ENCODE measurements around the gene PHOX2A.

PHOX2A gene

DNA sequence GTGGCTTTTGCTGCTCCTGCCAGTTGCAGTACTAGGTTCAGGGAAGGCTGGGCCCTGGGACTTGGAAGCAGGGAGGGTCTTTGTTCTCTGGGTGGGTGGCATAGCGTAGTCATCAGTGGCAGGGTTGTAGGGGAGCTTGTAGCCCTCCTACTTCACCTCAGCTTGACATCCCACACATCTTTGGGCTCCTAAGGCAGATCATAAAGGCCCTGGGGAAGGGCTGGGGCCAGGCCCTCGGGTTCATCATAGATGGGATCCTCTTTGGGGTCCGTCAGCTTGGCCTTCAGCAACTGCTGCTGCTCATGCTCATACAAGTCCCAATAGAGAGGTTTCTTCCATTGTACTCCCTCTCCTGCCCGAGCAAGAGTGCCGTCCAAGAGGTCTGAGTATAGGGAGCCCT is 6.0 kb upstream of the PHOX2A start:
- no peaks in the 10 kb centered on the region for H3F3A ChIP-seq (ENCODE audit: low read depth)
- no peaks in the 10 kb centered on the region for H3K9me3 ChIP-seq (ENCODE audit: insufficient read depth, low read depth, low read length)
- H3K9me2 ChIP-seq (replicated peaks; ENCODE audit: low read depth, low read length): no peaks in the 10 kb centered on the region
- peaks cover 4% of the 10 kb centered on the region for H3K4me1 ChIP-seq (ENCODE audit: insufficient read depth, low read length, poor library complexity, severe bottlenecking)
- no peak overlapping the region for H3K4me2 ChIP-seq (ENCODE audit: low read depth, low read length, poor library complexity, severe bottlenecking)
- TF ChIP-seq EZH2phosphoT487 (IDR thresholded peaks at IDR 0.05; ENCODE audit: borderline replicate concordance): no peak
- TF ChIP-seq, protein P1, sequence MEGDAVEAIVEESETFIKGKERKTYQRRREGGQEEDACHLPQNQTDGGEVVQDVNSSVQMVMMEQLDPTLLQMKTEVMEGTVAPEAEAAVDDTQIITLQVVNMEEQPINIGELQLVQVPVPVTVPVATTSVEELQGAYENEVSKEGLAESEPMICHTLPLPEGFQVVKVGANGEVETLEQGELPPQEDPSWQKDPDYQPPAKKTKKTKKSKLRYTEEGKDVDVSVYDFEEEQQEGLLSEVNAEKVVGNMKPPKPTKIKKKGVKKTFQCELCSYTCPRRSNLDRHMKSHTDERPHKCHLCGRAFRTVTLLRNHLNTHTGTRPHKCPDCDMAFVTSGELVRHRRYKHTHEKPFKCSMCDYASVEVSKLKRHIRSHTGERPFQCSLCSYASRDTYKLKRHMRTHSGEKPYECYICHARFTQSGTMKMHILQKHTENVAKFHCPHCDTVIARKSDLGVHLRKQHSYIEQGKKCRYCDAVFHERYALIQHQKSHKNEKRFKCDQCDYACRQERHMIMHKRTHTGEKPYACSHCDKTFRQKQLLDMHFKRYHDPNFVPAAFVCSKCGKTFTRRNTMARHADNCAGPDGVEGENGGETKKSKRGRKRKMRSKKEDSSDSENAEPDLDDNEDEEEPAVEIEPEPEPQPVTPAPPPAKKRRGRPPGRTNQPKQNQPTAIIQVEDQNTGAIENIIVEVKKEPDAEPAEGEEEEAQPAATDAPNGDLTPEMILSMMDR (conservative IDR thresholded peaks at IDR 0.05; ENCODE audit: low read length): no peak
- no peak overlapping the region for H3K4me3 ChIP-seq (ENCODE audit: low read length, poor library complexity, severe bottlenecking)
- H3K79me2 ChIP-seq (ENCODE audit: insufficient read depth, low read length): no peaks in the 10 kb centered on the region
- no peaks in the 10 kb centered on the region for H4K20me1 ChIP-seq (ENCODE audit: insufficient read depth, low read length, poor library complexity, severe bottlenecking)
- no peaks in the 10 kb centered on the region for H3K27me3 ChIP-seq (ENCODE audit: insufficient read depth, low read length, poor library complexity, severe bottlenecking)
- no peaks in the 10 kb centered on the region for H3K36me3 ChIP-seq (ENCODE audit: insufficient read depth, low read length)
- H3K9ac ChIP-seq (ENCODE audit: low read depth, low read length, poor library complexity, severe bottlenecking): no peak overlapping the region
- no peak overlapping the region for H2AFZ ChIP-seq (ENCODE audit: low read length)

DNA sequence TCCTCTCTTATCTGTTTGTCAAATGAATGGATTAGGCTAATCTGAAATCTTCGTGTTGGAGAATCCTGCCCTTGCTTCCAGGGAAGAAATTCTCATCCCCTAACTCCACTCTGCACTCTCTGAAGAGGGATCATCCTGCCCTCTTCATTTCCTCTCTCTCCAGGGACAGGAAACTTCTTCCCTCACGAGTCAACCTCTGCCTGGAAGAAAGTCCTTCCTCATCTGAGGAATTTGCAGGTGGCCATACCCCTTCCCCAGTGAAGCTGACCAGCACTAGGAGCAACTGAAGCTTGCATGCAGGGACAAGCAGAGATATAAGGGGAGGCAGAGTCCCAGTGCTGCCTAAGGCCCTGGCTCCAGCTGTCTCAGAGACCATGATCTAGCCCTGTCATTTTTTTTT is 3.6 kb upstream of the PHOX2A start:
- Histone ChIP-seq H3K4me3 (ENCODE audit: low read length, poor library complexity, severe bottlenecking) (no peak overlapping the region), H3K9me3 (ENCODE audit: insufficient read depth, low read depth, low read length) (no peaks in the 10 kb centered on the region), H2AFZ (ENCODE audit: low read length) (no peak overlapping the region), H3K4me1 (ENCODE audit: insufficient read depth, low read length, poor library complexity, severe bottlenecking) (no peaks in the 10 kb centered on the region), H3K9ac (ENCODE audit: low read depth, low read length, poor library complexity, severe bottlenecking) (no peak overlapping the region), H3K36me3 (ENCODE audit: insufficient read depth, low read length) (no peaks in the 10 kb centered on the region), H3K27me3 (ENCODE audit: insufficient read depth, low read length, poor library complexity, severe bottlenecking) (no peaks in the 10 kb centered on the region), H3F3A (ENCODE audit: low read depth) (no peaks in the 10 kb centered on the region), H3K9me2 (replicated peaks; ENCODE audit: low read depth, low read length) (no peaks in the 10 kb centered on the region), H4K20me1 (ENCODE audit: insufficient read depth, low read length, poor library complexity, severe bottlenecking) (no peaks in the 10 kb centered on the region), H3K79me2 (ENCODE audit: insufficient read depth, low read length) (no peaks in the 10 kb centered on the region), H3K4me2 (ENCODE audit: low read depth, low read length, poor library complexity, severe bottlenecking) (no peak overlapping the region)
- TF ChIP-seq, protein P1 (conservative IDR thresholded peaks at IDR 0.05; ENCODE audit: low read length): no peak
- TF ChIP-seq EZH2phosphoT487 (IDR thresholded peaks at IDR 0.05; ENCODE audit: borderline replicate concordance): no peak

DNA sequence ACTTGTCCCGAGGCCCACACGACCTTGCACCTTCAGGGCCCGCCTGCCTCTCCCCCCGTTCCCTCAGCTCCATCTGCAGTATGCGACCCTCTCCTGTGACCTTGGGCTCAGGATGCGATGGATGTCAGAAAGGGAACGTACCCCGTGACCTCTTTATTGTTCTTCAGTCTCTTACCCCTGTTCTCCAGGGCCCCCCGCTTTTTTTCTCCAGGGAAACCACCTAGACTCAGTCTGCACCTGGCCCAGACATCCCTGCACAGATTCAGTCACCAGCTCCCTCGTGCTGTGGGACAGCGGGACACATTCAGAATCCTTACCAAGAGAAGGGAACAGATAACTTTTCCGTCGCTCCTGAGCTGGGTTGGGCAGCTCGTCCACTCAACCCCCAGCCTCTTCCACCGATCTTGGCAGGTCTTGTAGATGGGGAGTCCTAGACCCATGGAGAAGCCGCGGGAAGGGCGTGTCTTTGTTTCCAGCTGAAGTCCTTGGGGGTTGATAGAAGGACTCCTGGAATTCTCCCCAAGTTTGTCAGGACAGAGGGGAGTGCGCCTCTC is 1.4 kb upstream of the PHOX2A start:
- H3F3A ChIP-seq (ENCODE audit: low read depth): no peaks in the 10 kb centered on the region
- H3K27me3 ChIP-seq (ENCODE audit: insufficient read depth, low read length, poor library complexity, severe bottlenecking): no peaks in the 10 kb centered on the region
- H3K4me1 ChIP-seq (ENCODE audit: insufficient read depth, low read length, poor library complexity, severe bottlenecking): no peaks in the 10 kb centered on the region
- no peak overlapping the region for H3K4me2 ChIP-seq (ENCODE audit: low read depth, low read length, poor library complexity, severe bottlenecking)
- TF ChIP-seq, protein P1 (conservative IDR thresholded peaks at IDR 0.05; ENCODE audit: low read length): no peak
- no peak for TF ChIP-seq EZH2phosphoT487 (IDR thresholded peaks at IDR 0.05; ENCODE audit: borderline replicate concordance)
- no peaks in the 10 kb centered on the region for H3K36me3 ChIP-seq (ENCODE audit: insufficient read depth, low read length)
- no peak overlapping the region for H3K9ac ChIP-seq (ENCODE audit: low read depth, low read length, poor library complexity, severe bottlenecking)
- no peaks in the 10 kb centered on the region for H3K79me2 ChIP-seq (ENCODE audit: insufficient read depth, low read length)
- H2AFZ ChIP-seq (ENCODE audit: low read length): no peak overlapping the region
- H3K9me3 ChIP-seq (ENCODE audit: insufficient read depth, low read depth, low read length): no peaks in the 10 kb centered on the region
- H3K9me2 ChIP-seq (replicated peaks; ENCODE audit: low read depth, low read length): no peaks in the 10 kb centered on the region
- H3K4me3 ChIP-seq (ENCODE audit: low read length, poor library complexity, severe bottlenecking): no peak overlapping the region
- no peaks in the 10 kb centered on the region for H4K20me1 ChIP-seq (ENCODE audit: insufficient read depth, low read length, poor library complexity, severe bottlenecking)

Measured in Loucy (cell line).